HG03342 (cell line): ENCODE measurements around the gene BRWD1.
A peak's percentile ranks its signal among the peaks of the same experiment; 100 is the strongest.

Experiments
- ATAC-seq: cut with Tn5 transposase; IDR thresholded peaks from one replicate; pipeline ENCODE4 v1.9.1; 2021; ENCODE audit warnings: mild to moderate bottlenecking, moderate library complexity; ENCODE audit not compliant: unreplicated experiment

The BRWD1 gene

DNA sequence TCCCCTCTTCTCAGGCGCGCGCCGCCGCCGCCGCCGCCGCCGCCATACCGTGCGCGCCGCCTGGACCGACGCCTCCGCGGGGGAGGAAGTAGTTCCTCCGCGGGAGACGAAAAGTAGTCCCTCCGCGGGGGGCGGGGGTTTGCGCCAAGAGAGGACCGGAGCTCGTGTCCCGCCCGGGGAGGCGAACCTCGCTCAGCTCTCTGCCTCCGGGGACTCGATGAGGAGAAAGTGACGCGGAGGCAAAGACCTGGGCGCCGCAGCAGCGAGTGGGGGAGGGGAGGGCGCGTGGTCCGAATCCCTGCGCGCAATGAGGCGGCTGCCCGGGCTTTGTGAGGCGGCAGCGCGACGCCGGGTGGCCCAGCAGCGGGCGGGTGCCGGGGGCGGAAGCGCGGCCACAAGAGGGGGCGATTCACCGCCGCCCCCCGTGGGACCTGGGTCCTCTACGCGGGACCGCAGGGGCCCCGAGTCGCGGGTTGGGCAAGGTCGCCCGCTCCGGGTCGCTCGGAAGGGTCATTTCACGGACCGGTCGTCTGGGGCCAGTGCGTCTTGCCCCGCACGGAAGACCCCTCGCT is at the start of gene BRWD1:
Gene BRWD1 (minus strand): TSS at position 62 of the 572 bp plus-strand sequence. CDS start 141 bp downstream, outside the sequence.
- ATAC-seq, result peak; percentile 40

DNA sequence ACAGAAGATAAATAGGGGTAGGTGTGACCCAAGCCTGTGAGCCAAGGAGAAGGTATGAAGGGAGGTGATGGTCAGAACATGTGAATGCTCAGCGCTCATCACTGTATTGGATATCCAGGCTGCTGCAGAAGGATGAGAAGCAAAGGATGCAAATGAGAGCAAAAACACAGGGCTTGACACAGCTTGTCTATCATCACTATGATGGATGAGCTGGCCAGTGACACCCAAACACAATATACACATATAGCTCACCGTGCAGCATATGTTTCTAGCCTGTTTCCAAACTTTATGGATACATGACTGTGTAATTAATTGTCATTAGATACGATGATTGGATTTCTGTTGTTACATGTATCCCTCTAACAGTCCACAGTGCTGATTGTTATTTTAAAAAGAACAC is 49.3 kb upstream of the BRWD1 start:
- no peak for ATAC-seq

DNA sequence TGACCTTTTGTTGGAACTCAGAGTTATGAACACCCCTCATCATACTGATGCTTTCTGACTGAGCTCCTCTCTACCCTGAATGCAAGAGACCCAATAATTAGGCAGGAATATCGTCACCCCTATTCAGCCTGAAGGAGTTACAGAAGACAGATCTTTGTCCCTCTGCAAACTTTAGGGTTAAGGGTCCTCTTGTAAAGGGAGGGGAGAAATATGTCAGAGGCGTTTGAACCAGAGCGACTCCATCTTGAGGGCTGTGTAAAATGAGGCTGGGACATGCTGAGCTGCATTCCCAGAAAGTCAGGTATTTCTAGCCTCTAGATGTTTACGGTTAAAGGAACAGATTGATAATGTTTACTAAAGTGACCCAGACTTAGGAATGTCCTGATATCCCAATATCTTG is 46.0 kb upstream of the BRWD1 start:
- no peak for ATAC-seq

DNA sequence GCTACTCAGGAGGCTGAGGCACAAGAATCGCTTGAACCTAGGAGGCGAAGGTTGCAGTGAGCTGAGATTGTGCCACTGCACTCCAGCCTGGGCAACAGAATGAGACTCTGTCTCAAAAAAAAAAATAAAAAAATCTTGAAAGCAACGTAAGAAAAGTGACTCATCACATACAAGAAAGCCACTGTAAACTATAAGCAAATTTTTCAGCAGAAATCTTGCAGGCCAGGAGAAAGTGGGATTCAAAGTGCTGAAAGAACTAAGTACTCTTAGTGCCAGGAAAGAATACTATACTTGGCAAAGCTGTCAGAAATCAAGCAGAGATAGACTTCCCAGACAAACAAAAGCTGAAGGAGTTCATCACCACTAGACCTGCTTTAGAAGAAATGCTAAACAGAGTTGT is 39.9 kb upstream of the BRWD1 start:
- ATAC-seq, result no peak

DNA sequence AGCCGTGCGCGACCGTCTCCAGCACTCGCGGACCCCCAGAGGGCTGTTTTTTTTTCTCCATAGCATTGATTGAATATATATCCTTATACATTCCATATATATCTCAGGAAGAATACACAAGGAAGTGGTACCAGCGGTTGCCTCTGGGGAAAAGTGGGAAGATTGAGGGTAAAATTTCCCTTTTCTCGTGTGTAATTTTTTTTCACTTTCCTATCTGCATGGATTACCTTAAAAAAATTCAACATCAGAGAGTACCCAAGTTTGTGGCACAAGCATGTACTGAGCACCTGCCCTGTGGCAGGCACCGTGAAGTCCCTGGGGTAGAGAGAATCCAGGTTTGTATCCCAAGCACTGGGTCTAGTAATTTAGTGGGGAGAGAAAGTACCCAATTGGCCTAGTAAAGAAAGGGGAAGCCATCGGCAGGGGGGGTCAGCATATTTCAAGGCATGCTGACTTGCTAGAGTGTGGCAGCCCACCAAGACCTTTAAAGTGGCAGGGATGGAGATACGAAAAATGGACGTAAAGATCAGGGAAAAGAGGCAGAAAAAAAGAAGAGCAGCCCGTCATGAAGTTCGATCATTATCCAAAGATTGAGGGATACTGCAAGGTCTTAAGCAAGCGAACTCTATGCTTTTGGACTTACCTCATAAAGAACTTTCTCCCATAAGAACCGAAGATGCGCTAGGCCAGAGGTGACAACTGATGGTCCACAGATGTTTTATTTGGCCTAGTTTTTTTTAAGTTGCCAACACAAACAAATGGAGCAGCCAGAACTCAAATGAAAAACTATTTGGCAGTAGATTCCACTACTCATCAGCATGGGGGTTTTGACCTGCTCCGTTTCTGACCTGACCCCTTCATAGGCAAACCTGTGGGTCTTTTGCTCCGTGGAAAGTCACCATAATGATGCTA is 36.9 kb upstream of the BRWD1 start:
- no peak for ATAC-seq

- ATAC-seq, result peak; percentile 83
Observed at GRCh38 chr21:39349211-39350093, 36.0 kb upstream of the BRWD1 start.

- peak; percentile 48 for ATAC-seq
Observed at GRCh38 chr21:39348355-39349210, 35.2 kb upstream of the BRWD1 start, which contains the start of gene HMGN1. Gene HMGN1 (minus strand): TSS chr21:39349088. CDS start chr21:39348917, 171 bp downstream.

DNA sequence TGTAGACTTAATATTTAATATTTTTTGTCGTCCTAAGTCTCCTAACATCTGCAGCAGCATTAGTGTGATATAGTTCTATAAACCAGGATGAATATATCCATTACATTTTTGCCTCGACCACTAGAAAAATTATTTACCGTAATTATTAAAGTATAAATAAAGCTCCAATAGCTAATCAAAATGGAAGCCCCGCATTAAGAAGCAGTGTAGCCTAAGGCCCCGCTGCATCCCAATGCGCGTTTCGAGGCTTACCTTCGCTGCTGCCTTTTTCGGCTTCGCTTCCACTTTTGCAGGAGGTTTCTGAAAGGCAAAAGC is 34.6 kb upstream of the BRWD1 start:
- no peak for ATAC-seq

- ATAC-seq, result no peak
Observed at GRCh38 chr21:39347537-39347936, 34.1 kb upstream of the BRWD1 start.

DNA sequence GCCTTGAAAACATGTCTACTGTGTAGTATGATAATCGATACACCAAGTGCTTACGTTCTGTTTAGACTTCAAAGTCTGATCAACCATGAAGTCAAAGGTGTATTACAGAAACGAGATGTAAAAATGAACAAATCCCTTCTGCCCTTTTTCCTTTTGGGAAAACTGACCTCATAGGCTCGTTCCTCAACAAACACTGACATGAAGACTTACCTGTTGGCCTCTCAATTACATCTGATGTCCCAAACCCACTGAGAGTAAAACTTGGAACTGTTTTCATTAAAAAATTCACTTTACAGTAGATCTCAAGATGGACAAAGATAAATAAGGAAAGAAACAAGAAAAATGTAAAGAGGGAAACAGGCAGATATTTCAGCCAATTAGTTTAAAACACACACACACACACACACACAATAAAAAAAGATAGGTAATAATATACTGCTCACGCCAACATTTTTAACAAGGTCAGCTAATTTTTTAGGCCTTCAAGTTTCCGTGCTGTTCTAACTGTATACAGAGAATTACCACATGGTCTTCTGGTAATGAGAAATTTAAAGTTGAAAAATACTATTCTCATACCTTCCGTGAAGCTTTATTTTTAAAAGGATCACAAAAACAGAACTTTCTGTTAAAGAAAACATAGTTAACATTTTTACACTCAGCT is 33.4 kb upstream of the BRWD1 start:
- no peak for ATAC-seq

GRCh38 chr21:39346206-39346605 is 32.8 kb upstream of the BRWD1 start:
- no peak for ATAC-seq

DNA sequence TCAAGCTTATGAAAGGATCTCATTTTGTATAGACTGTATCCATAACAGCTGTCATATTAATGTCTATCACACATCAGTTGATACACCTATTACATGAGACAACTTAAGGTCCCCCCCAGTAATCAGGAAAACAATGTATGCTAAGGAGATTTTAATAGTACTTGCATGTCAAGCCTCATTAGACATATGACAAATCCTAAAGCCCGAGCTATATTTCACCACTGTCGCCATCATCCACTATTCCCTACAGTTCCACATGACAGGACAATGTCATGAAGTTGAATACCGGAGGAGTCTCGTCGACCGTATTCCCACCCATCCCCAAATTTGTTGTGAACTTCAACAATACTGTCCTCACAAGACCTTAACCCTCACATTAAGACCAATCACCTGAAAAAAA is 32.0 kb upstream of the BRWD1 start:
- no peak for ATAC-seq

DNA sequence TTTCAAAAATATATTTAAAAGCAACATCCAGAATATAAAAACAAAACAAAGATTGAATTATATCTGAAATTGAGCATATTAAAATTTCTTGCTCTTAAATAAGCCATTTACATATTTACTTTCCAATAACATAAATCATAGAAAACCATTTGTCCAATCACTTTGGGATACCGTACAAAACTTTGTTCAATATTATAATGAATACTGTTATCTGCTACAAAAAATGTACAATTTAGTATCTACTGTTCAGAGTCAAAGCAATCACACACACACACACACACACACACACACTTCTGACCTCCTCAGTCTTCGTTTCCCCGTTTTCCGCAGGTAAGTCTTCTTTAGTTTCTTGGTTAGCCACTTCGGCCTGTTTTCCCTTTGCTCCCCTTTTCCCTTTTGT is 31.4 kb upstream of the BRWD1 start:
- ATAC-seq, result no peak

- no peak for ATAC-seq
Observed at GRCh38 chr21:39341249-39341923, 28.0 kb upstream of the BRWD1 start.

GRCh38 chr21:39340687-39341086 is 27.3 kb upstream of the BRWD1 start:
- ATAC-seq, result no peak

GRCh38 chr21:39339231-39339630 is 25.8 kb upstream of the BRWD1 start:
- no peak for ATAC-seq

- ATAC-seq, result no peak
Observed at GRCh38 chr21:39336457-39337008, 23.1 kb upstream of the BRWD1 start.

- ATAC-seq, result no peak
Observed at GRCh38 chr21:39334611-39335010, 21.2 kb upstream of the BRWD1 start.

- no peak for ATAC-seq
Observed at GRCh38 chr21:39332175-39332574, 18.7 kb upstream of the BRWD1 start.
